Measurements from ENCODE around the gene PDE6B.
A peak's percentile ranks its signal among the peaks of the same experiment; 100 is the strongest.
"Not testable (repeated sequence)": the region's sequence is repeated elsewhere in the genome, so short reads cannot be mapped to it uniquely, and the experiment has no call there.

The PDE6B gene

GRCh38 chr4:687048-687970 is 61.9 kb downstream of the PDE6B start:
- no peak for DNase-seq

- DNase-seq, result no peak
These were observed 62.8 kb downstream of the PDE6B start for GRCh38 chr4:687971-688853.

GRCh38 chr4:688854-689681 is 63.7 kb downstream of the PDE6B start, which contains the start of gene SLC49A3:
Gene SLC49A3, minus strand, starts transcription at chr4:689151. Its CDS starts 24 bp downstream, at chr4:689127.
- DNase-seq, result no peak

- no peak for DNase-seq
These were observed 64.3 kb downstream of the PDE6B start for GRCh38 chr4:689723-690122.

- DNase-seq, result no peak
These were observed 67.6 kb downstream of the PDE6B start for GRCh38 chr4:692771-693554.

DNA sequence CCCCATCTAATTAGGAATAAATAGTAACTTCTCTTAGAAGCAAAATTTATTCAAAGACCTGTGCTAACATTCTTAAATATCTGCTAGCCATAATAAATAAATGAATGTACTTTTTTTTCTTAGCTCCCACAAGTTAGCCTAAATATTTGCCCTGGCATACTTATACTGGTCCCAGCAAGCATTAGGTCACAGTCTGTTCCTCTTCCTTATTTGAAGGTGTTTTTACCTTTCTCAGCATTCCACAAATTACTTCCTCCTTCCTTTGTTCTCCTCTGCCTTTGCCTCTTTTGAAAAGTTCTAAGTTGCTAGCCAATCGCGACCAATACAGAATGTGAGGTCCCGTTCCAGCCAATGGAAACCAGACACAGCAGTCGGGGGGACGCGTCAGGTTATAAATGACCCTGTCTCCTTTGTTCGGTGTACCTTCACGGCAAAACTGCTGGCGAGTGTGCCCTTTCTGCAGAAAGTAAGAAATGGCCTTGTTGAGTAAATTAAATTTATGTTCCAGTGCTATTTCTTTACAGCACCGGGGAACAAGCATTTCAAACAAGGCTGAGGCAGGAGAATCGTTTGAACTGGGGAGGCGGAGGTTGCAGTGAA is 69.1 kb downstream of the PDE6B start:
- not testable (repeated sequence) for DNase-seq

- DNase-seq, result no peak
These were observed 74.6 kb downstream of the PDE6B start for GRCh38 chr4:699816-700580.

DNA sequence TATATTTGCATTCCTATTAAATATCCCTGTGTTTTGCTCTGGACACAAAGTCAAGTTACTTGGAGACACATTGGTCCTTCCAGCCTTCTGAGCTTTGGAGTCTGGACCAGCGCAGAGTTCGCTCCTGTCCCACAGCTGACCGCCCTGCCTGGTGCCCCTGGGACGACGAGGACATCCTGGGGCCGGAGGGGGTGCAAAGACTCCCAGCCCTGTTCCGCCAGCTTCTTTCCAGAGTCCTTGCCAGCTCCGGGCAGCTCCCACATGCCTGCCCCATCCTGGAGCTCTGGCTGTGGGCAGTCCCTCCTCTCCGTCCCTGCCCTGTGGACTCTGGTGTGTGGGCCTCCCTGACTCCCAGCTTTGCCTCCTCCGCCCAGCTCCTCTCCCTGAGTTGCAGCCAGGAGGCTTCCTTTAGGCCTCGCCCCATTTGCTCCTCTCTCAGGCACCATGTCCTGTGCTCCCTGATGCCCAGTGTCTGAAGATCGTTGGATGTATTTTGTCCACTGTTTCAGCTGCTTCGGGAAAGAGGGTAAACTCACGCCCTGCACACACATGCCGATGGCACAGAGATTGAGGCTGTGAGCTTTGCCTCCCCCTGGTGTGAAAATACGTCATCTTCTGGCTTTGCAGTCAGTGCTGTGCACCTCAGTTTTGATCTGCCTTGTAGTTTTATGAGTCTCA is 75.4 kb downstream of the PDE6B start:
- no peak for DNase-seq

- no peak for DNase-seq
These were observed 77.3 kb downstream of the PDE6B start for GRCh38 chr4:702618-703048.

- no peak for DNase-seq
These were observed 78.2 kb downstream of the PDE6B start for GRCh38 chr4:703336-704197.

DNA sequence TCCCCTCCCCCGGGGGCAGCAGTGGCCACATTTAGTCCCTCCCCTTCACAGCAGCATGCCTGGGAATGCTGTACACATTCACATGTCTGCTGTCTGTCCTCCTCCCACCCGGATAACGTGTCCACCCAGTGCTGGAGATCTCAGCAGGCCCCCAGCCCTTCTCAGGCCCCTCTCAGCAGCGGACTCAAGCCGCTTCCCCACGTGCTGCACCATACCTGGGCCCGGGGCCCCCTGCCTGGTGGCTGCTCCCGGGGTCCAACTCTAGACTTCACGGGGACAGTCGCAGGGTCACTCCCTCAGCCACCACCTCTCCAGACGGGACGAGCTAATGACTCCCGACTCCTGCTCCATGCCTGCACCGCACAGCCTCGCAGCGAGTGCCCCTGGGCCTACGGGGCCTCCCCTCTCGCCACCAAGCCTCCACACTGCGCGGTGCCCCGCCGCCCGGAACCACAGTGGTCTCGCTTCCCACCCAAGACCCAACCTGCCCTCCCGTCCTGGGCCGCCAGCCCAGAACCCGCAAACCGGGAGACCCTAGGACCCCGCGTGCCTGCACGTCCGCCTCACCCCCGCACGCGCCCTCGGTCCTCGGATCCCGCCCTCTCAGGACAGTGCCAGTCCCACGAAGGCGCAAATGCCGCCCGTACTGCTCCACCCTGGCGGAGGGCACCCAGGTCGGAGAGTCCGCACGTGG is 79.0 kb downstream of the PDE6B start:
- no peak for DNase-seq

GRCh38 chr4:704971-705277 is 79.6 kb downstream of the PDE6B start:
- DNase-seq, result no peak

DNA sequence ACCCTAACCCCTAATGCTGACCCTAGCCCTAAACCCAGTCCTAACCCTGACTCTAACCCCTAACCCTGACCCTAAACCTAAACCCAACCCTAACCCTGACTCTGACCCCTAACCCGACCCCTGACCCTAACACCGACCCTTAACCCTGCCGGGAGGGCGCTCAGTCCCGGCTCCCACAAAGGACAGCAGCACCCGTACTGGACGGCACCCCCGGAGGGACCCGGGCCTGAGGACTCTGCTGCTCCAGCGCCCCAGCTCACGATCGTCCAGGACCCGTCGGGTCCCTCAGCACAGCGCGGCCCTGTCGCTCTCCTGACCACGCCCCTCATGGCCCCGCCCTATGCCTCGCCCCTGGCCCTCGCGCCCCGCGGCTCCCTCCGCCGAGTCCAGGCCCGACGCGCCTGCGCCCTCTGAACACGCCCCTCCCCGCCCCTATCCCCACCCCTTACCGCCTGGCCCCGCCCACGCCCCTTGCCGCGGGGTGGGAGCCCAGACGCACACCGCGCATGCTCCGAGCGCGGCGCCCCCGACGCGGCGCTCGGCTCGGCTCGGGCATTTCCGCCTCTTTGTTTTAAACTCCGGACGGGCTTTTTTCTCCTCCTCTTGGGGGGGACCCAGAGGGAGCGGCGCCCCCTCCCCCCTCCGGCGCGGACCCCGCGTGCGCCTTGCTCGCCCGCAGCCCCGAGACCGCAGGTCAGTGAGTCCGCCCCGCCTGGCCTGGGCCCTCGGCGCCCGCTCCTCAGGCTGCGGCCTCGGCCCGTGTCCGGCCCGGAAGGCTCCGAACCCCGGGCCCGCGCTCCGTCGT is 80.1 kb downstream of the PDE6B start, which contains the start of gene PCGF3:
Gene PCGF3, plus strand, starts transcription at position 555 of the 805 bp plus-strand sequence. CDS start 27,849 bp downstream, outside the sequence.
- peak; percentile 98 for DNase-seq

- not testable (repeated sequence) for DNase-seq
These were observed 80.8 kb downstream of the PDE6B start for GRCh38 chr4:706083-706633.

- DNase-seq, result no peak
These were observed 81.6 kb downstream of the PDE6B start for GRCh38 chr4:706834-707598.

GRCh38 chr4:707929-708630 is 82.7 kb downstream of the PDE6B start:
- DNase-seq, result no peak

Data from activated CD4-positive, alpha-beta T cell treated with anti-CD3 and anti-CD28 coated beads, Interleukin-2, Interleukin-6, amounts not matched to agents 100 ng/mL and 50 ng/mL, durations not matched to agents 16 hours and 8 hours (primary cell).